Activated B cell treated with CpG ODN at 0.5 μM for 24 hours (primary cell): ENCODE results near the gene LMF2. TPM values are rescaled to one million over a fixed set of nuclear protein-coding genes. Genes with fewer than 3 reads are reported as not detected.

ENCODE experiments used
- ATAC-seq: fragments of 200-7000 bp; cut with Tn5 transposase; one replicate; pipeline ENCODE4 v1.10.0; 2021; ENCODE audit warnings: low read depth, mild to moderate bottlenecking, moderate library complexity
- CTCF ChIA-PET: fragments of 350-600 bp; sonication (Branson Sonifier 250); formaldehyde crosslinking; loops from one replicate; lab custom pipeline; 2021; ENCODE audit warnings: antibody characterized with exemption; lab: Charles Lee
- POLR2A ChIA-PET: fragments of 350-600 bp; sonication (Branson Sonifier 250); formaldehyde crosslinking; loops from one replicate; lab custom pipeline; 2021; ENCODE audit warnings: antibody characterized with exemption; lab: Charles Lee
- DNase-seq: peaks from one replicate; pipeline ENCODE4 v3.0.0; 2022
- H3K27ac Mint-ChIP-seq: one replicate; pipeline ENCODE4 v1.8.0; 2020; ENCODE audit warnings: mixed read lengths
- H3K27me3 Mint-ChIP-seq: one replicate; pipeline ENCODE4 v1.8.0; 2021; ENCODE audit warnings: mixed read lengths
- H3K36me3 Mint-ChIP-seq: one replicate; pipeline ENCODE4 v1.8.0; 2021; ENCODE audit warnings: low read depth, mixed read lengths
- H3K4me1 Mint-ChIP-seq: one replicate; pipeline ENCODE4 v1.8.0; 2021; ENCODE audit warnings: mixed read lengths
- H3K4me3 Mint-ChIP-seq: one replicate; pipeline ENCODE4 v1.8.0; 2020; ENCODE audit warnings: mild to moderate bottlenecking, mixed read lengths
- H3K9me3 Mint-ChIP-seq: one replicate; pipeline ENCODE4 v1.8.0; 2020; ENCODE audit warnings: mixed read lengths
- intact Hi-C: fragments of 100-400 bp; cut with micrococcal nuclease; formaldehyde crosslinking; loops from one replicate; pipeline ENCODE4 v1.15.1; 2024
- total RNA-seq: library from RNA; stranded (reverse); gene quantifications from 2 replicates; pipeline ENCODE4 v1.2.3, GENCODE V29; 2022
- TF ChIP-seq, protein P1 (sequence below): fragments of 200-600 bp; IDR thresholded peaks from one replicate; pipeline ENCODE4 v1.8.0; 2022; ENCODE audit warnings: antibody characterized with exemption, mild to moderate bottlenecking

The LMF2 gene
- total RNA-seq, 1 donor from 2014 or later: 81.0 TPM

GRCh38 chr22:50467773-50468440, 39.6 kb downstream of the LMF2 start:
- intact Hi-C loops: loop anchor here (2.0 kb wide), 2 partner anchors 17 to 277 kb away; no protein-coding TSS in a partner anchor
- TF ChIP-seq, protein P1, sequence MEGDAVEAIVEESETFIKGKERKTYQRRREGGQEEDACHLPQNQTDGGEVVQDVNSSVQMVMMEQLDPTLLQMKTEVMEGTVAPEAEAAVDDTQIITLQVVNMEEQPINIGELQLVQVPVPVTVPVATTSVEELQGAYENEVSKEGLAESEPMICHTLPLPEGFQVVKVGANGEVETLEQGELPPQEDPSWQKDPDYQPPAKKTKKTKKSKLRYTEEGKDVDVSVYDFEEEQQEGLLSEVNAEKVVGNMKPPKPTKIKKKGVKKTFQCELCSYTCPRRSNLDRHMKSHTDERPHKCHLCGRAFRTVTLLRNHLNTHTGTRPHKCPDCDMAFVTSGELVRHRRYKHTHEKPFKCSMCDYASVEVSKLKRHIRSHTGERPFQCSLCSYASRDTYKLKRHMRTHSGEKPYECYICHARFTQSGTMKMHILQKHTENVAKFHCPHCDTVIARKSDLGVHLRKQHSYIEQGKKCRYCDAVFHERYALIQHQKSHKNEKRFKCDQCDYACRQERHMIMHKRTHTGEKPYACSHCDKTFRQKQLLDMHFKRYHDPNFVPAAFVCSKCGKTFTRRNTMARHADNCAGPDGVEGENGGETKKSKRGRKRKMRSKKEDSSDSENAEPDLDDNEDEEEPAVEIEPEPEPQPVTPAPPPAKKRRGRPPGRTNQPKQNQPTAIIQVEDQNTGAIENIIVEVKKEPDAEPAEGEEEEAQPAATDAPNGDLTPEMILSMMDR: no peak

DNA sequence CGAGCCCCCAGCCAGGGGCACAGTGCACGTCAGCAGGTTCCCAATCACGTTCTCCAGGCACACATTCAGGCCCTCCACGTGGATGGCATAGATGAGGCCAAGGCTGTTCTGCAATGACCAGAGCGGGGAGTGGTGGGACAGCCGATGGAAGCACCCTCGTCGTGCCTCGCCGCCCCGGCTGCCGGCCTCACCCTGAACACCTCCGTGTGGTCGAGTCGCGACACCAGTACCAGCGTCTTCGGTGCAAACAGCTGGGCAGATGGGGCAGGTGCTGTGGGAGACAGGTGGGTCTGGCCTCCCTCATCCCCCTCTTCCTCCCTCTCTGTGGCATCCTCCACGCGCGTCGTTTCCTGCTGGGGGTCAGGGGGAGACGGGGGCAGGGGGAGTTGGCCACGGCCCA, 40.2 kb downstream of the LMF2 start:
- intact Hi-C loops: no loop called here
- no peaks in the 10 kb centered on the region for H3K27me3 Mint-ChIP-seq
- no peak for ATAC-seq
- no peaks in the 10 kb centered on the region for H3K9me3 Mint-ChIP-seq
- ChIA-PET CTCF (interaction anchor here (0.6 to 1.0 kb wide), 2 partner anchors 153 to 191 kb away, joined by 3 read pairs; no protein-coding TSS in a partner anchor), POLR2A (interaction anchor here (0.8 to 2.1 kb wide), 3 partner anchors 17 to 154 kb away, joined by 3 to 5 read pairs (median 3); no protein-coding TSS in a partner anchor)
- DNase-seq: no peak
- H3K36me3 Mint-ChIP-seq: peaks cover 46% of the 10 kb centered on the region
- H3K27ac Mint-ChIP-seq: no peak overlapping the region
- TF ChIP-seq, protein P1: no peak
- no peak overlapping the region for H3K4me3 Mint-ChIP-seq
- H3K4me1 Mint-ChIP-seq: peaks cover 50% of the 10 kb centered on the region

More at GRCh38 chr22:50467773-50468440, 39.6 kb downstream of the LMF2 start:
- peaks cover 55% of the 10 kb centered on the region for H3K4me1 Mint-ChIP-seq
- ChIA-PET CTCF (interaction anchor here (0.6 to 1.0 kb wide), 2 partner anchors 153 to 192 kb away, joined by 3 read pairs; no protein-coding TSS in a partner anchor), POLR2A (interaction anchor here (0.8 to 3.7 kb wide), 8 partner anchors 13 to 153 kb away, joined by 3 to 37 read pairs (median 6); partner anchors contain the start of genes ADM2 and SCO2)
- ATAC-seq: no peak
- no peaks in the 10 kb centered on the region for H3K27me3 Mint-ChIP-seq
- H3K36me3 Mint-ChIP-seq: peaks cover 43% of the 10 kb centered on the region
- DNase-seq: no peak
- no peaks in the 10 kb centered on the region for H3K9me3 Mint-ChIP-seq
- peak overlapping the region; percentile 88 for H3K27ac Mint-ChIP-seq
- H3K4me3 Mint-ChIP-seq: no peak overlapping the region

DNA sequence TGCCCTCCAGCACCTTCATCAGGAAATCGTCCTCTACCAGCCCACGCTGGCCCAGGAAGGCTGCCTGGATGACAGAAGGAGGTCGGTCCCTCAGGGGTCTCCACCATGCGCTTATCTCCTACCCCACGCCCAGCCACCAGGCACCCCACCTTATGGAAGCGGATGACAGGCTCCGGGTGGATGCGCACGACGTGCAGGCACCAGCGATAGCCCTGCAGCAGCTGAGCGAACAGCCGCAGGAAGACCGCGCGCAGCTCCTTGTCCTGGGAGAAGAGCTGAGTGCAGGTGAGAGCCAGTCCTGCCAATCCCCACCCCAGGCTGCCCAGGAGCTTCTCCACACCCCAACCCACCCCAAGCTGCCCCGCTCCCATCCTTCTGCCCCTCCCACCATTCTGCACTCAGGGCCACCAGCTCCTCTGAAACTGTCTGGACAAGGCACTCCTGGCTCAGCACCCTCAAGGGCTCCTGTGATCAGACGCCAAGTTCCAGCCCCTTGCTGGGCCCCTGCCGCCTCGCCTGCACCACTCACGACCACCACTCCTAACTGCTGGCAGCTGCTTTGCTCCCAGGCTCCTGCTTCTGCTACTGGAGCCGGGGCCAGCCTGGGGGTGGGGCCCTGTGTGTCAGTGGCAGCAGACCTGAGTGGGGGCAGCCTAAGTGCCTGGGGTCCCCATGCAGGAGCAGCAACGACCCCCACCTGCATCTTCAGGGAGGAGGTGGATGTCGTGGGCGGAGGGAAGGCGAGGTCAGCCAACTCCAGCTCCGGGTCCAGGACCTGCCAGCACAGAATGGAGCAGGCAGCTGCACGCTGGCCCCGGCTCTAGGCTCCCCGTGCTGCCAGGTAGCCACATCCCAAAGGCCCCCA, 42.2 kb downstream of the LMF2 start:
- Mint-ChIP-seq H3K27me3 (no peaks in the 10 kb centered on the region), H3K4me1 (peaks cover 29% of the 10 kb centered on the region), H3K27ac (no peak overlapping the region), H3K36me3 (peaks cover 62% of the 10 kb centered on the region), H3K9me3 (no peaks in the 10 kb centered on the region), H3K4me3 (no peak overlapping the region)
- ATAC-seq: no peak
- TF ChIP-seq, protein P1: no peak
- no peak for DNase-seq
- ChIA-PET CTCF (no interaction called here), POLR2A (interaction anchor here (0.6 to 0.7 kb wide), 2 partner anchors 13 to 86 kb away, joined by 3 to 6 read pairs; no protein-coding TSS in a partner anchor)
- intact Hi-C loops: no loop called here

DNA sequence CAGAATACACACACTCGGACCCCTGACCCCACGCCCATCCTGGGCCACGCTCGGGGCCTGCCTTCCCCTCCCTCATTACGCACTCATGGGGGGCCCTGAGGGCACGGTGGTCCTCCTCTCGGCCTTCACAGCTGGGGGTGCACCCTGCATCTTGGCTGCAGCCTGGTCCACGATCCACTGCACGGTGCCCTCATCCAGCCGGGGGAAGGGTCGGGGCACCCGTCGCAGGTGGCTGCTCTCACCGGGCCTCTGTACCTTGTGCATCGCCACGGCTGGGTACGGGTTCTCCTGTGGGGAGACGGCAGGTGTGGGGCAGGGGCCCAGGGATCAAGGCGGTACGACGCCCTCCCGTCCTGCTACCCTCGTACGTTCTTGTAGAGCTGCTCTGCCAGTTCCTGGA, 43.1 kb downstream of the LMF2 start:
- Mint-ChIP-seq H3K27ac (no peak overlapping the region), H3K9me3 (no peaks in the 10 kb centered on the region), H3K36me3 (peaks cover 68% of the 10 kb centered on the region), H3K4me1 (peaks cover 21% of the 10 kb centered on the region), H3K27me3 (no peaks in the 10 kb centered on the region), H3K4me3 (no peak overlapping the region)
- TF ChIP-seq, protein P1: no peak
- POLR2A ChIA-PET: no interaction called here
- CTCF ChIA-PET: no interaction called here
- ATAC-seq: no peak
- intact Hi-C loops: no loop called here
- DNase-seq: no peak
